ENCODE data around the gene BTBD16. TPM values are rescaled to one million over a fixed set of nuclear protein-coding genes. Genes with fewer than 3 reads are reported as not detected.

The BTBD16 gene
- total RNA-seq, 1 experiment from 2014 or later: 0.88 TPM

GRCh38 chr10:122347170-122347841 is 76.2 kb downstream of the BTBD16 start:
- no peak for DNase-seq (ENCODE audit: low read depth)
- in situ Hi-C loops (cut with HindIII; ENCODE audit: low pct_unique_long_range_greater_than_20kb, low sequenced_read_pairs): no loop called here

- peak; percentile 90 for DNase-seq (ENCODE audit: low read depth)
- in situ Hi-C loops (cut with HindIII; ENCODE audit: low pct_unique_long_range_greater_than_20kb, low sequenced_read_pairs): no loop called here
These were observed 77.4 kb downstream of the BTBD16 start for GRCh38 chr10:122348512-122348911.

DNA sequence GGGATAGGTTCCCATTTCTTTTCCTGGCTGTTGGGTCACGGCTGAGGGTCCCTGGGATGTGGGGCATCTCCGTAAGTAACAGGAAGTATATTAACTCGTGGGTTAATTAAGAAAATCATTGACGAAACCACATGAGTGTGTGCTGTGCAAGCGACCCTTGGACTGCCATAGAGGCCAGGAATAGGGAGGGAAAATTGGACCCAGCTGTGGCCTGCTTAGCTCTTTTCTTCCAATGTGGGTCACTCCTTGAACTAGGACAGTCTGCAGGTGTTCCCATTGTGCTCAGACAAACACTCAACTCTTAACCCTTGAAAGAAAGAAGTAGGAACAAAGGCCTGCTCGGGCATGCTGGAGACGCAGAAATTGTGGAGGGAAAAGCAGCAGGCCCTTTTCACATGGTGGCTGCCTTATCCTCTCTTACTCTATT is 77.9 kb downstream of the BTBD16 start:
- no peak for DNase-seq (ENCODE audit: low read depth)
- in situ Hi-C loops (cut with HindIII; ENCODE audit: low pct_unique_long_range_greater_than_20kb, low sequenced_read_pairs): no loop called here

- in situ Hi-C loops (cut with HindIII; ENCODE audit: low pct_unique_long_range_greater_than_20kb, low sequenced_read_pairs): no loop called here
- no peak for DNase-seq (ENCODE audit: low read depth)
These were observed 78.8 kb downstream of the BTBD16 start for GRCh38 chr10:122349758-122350369.

GRCh38 chr10:122350893-122351292 is 79.8 kb downstream of the BTBD16 start:
- in situ Hi-C loops (cut with HindIII; ENCODE audit: low pct_unique_long_range_greater_than_20kb, low sequenced_read_pairs): no loop called here
- no peak for DNase-seq (ENCODE audit: low read depth)

- in situ Hi-C loops (cut with HindIII; ENCODE audit: low pct_unique_long_range_greater_than_20kb, low sequenced_read_pairs): no loop called here
- no peak for DNase-seq (ENCODE audit: low read depth)
These were observed 81.9 kb downstream of the BTBD16 start for GRCh38 chr10:122352817-122353525.

DNA sequence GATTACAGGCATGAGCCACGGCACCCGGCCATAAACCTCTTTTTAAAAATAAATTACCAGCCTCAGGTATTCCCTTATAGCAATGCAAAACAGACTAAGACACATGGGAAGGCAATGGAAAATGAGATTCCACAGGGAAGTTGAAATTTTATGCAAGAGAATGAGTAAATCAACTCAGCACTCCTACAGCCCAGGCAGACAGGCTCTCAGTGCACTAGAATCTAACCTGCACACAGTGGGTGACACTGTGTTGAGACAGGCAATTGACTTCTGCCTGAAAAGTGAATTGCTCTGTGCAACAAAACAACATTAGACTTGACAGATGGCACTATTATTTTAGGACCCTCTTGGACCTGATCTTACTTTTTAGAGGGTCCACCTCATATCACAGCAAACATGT is 83.3 kb downstream of the BTBD16 start:
- in situ Hi-C loops (cut with HindIII; ENCODE audit: low pct_unique_long_range_greater_than_20kb, low sequenced_read_pairs): no loop called here
- no peak for DNase-seq (ENCODE audit: low read depth)

DNA sequence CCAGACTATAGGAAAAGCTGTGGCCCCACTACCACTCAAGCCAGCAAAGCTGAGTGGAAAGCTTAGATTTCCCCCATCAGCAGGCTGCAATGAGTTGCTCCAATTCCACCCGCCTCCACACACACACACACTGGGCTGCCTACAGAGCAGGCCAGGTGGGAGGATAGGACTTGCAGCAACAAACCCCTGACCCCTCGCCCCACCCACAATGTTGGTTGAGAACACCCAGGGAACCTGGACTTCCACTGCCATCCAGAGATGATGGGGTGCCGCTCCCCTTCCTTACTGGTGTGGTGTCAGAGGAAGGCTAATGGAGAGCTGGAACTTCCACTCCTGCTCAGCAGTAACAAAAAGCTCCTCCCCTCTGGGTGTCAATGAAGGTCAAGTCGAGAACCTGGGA is 86.6 kb downstream of the BTBD16 start:
- DNase-seq (ENCODE audit: low read depth): no peak
- in situ Hi-C loops (cut with HindIII; ENCODE audit: low pct_unique_long_range_greater_than_20kb, low sequenced_read_pairs): no loop called here

- in situ Hi-C loops (cut with HindIII; ENCODE audit: low pct_unique_long_range_greater_than_20kb, low sequenced_read_pairs): no loop called here
- DNase-seq (ENCODE audit: low read depth): no peak
These were observed 88.5 kb downstream of the BTBD16 start for GRCh38 chr10:122359621-122360020.

DNA sequence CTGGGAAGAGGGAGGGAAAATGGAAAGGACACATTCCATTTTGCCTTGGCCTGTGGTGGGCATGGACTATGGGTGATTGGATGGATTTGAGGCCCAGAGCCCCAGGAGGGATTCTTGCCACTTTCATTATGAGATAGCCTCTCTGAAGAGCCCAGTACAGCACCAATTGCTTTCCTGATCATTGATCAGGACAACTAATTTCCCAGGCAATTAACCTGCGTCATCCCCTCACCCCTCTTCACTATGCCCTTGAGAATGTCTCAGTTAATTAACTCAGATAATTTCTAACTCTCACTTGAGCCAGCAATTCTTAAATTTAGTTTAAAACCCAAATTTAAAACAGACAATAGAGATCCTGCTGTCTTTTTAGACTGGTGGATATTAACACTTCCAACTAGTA is 90.0 kb downstream of the BTBD16 start:
- DNase-seq (ENCODE audit: low read depth): no peak
- in situ Hi-C loops (cut with HindIII; ENCODE audit: low pct_unique_long_range_greater_than_20kb, low sequenced_read_pairs): no loop called here

- DNase-seq (ENCODE audit: low read depth): no peak
- in situ Hi-C loops (cut with HindIII; ENCODE audit: low pct_unique_long_range_greater_than_20kb, low sequenced_read_pairs): no loop called here
These were observed 91.0 kb downstream of the BTBD16 start for GRCh38 chr10:122362031-122362592.

DNA sequence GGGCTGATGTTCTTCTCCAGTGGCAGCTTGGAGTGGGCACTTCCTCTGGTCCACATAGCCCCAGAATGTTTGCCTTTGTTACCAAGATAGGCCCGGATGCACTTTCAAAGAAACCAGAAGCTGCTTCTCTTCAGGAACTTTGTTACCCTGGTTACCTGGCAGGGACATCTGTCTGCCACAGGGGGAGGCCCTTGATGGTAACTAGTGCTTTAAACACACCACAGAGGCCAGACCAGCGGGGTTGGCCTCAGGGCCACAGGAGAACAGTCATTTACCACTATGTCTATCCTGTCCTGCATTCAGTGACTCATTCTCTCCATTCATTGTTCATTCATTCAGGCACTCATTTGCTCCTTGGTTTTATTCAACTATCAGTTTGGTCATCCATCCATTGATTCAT is 91.5 kb downstream of the BTBD16 start:
- no peak for DNase-seq (ENCODE audit: low read depth)
- in situ Hi-C loops (cut with HindIII; ENCODE audit: low pct_unique_long_range_greater_than_20kb, low sequenced_read_pairs): no loop called here

DNA sequence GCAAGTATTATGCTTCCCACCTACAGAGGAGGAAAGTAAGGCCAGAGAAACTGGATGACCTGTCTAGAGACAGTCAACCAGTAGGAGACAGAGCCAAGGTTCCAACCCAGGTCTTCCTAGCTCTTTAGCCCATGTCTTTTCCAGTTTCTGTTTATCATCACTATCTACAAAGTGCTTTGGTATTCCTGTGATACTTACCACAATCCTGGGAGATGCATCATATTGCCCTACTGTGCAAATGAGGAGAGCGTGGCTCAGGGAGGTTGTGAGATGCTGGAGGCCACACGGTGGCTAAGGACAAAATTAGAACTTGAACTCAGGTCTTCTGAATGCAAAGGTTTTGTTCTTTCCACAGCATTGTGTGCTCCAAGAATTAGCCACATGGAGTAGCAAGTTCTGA is 92.2 kb downstream of the BTBD16 start:
- no peak for DNase-seq (ENCODE audit: low read depth)
- in situ Hi-C loops (cut with HindIII; ENCODE audit: low pct_unique_long_range_greater_than_20kb, low sequenced_read_pairs): no loop called here

- in situ Hi-C loops (cut with HindIII; ENCODE audit: low pct_unique_long_range_greater_than_20kb, low sequenced_read_pairs): no loop called here
- no peak for DNase-seq (ENCODE audit: low read depth)
These were observed 92.8 kb downstream of the BTBD16 start for GRCh38 chr10:122363722-122364463.

- DNase-seq (ENCODE audit: low read depth): no peak
- in situ Hi-C loops (cut with HindIII; ENCODE audit: low pct_unique_long_range_greater_than_20kb, low sequenced_read_pairs): no loop called here
These were observed 97.6 kb downstream of the BTBD16 start for GRCh38 chr10:122368502-122369254.

DNA sequence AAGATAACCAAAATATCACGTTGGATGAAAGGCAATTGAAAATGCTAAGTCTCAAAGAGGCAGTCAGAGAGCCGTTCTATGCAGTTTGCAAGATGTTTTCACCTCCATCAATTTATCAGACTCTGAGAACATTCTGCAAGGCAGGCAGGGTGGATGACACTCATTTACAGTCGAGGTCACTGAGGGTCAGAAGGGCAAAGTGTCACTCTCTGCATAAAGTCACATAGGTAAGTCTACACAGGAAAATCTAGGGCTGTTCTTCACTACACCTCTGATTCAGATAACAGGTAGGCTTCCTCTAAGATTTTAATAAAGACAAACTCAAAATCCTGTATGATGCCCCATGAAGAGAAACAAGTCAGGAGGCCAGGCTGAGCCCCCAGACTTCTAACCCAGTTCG is 102.0 kb downstream of the BTBD16 start:
- no peak for DNase-seq (ENCODE audit: low read depth)
- in situ Hi-C loops (cut with HindIII; ENCODE audit: low pct_unique_long_range_greater_than_20kb, low sequenced_read_pairs): no loop called here

GRCh38 chr10:122373721-122374120 is 102.6 kb downstream of the BTBD16 start:
- in situ Hi-C loops (cut with HindIII; ENCODE audit: low pct_unique_long_range_greater_than_20kb, low sequenced_read_pairs): no loop called here
- DNase-seq (ENCODE audit: low read depth): peak; percentile 6

DNA sequence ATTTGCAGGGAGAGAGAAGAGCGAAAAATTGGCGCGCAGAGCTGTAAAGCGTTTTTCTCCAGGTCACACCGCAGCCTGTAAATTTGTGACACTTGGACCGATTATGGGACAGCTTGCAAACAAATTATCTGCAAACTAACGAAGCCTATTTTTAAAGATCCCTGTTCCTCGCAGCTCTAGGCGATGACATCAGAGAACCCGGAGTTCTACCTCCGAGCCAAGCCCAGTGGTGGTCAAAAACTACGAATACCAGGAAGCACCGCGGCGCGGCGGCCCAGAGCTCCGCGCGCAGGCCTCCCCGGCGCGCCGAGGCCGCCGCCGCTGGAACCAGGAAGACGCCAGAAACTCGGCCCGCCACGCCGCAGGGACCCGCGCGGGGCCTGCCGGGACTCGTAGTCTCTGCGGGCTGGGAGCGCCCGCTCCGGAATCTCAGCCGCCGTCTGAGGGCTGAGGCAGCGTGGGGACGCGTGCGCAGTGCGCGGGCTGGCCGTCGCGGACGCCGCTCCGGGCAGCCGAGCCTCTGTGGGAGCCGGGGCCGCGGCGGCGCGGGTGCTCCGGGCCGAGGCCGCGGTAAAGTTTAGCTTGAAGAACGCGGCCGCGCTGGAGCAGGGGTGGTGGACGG is 103.3 kb downstream of the BTBD16 start, which contains the start of gene PLEKHA1:
PLEKHA1 (plus strand) TSS at position 472 of the 622 bp plus-strand sequence. CDS start 18,493 bp downstream, outside the sequence.
- peak; percentile 93 for DNase-seq (ENCODE audit: low read depth)
- in situ Hi-C loops (cut with HindIII; ENCODE audit: low pct_unique_long_range_greater_than_20kb, low sequenced_read_pairs): no loop called here

Measured in Caki2 (cell line).